GM19452 (cell line): ENCODE data around the gene POLQ.
A peak's percentile ranks its signal among the peaks of the same experiment; 100 is the strongest.
"Not testable (repeated sequence)": the region's sequence is repeated elsewhere in the genome, so short reads cannot be mapped to it uniquely, and the experiment has no call there.

Source experiments
- ATAC-seq: cut with Tn5 transposase; IDR thresholded peaks from one replicate; pipeline ENCODE4 v1.9.1; 2021; ENCODE audit not compliant: unreplicated experiment

Gene POLQ

DNA sequence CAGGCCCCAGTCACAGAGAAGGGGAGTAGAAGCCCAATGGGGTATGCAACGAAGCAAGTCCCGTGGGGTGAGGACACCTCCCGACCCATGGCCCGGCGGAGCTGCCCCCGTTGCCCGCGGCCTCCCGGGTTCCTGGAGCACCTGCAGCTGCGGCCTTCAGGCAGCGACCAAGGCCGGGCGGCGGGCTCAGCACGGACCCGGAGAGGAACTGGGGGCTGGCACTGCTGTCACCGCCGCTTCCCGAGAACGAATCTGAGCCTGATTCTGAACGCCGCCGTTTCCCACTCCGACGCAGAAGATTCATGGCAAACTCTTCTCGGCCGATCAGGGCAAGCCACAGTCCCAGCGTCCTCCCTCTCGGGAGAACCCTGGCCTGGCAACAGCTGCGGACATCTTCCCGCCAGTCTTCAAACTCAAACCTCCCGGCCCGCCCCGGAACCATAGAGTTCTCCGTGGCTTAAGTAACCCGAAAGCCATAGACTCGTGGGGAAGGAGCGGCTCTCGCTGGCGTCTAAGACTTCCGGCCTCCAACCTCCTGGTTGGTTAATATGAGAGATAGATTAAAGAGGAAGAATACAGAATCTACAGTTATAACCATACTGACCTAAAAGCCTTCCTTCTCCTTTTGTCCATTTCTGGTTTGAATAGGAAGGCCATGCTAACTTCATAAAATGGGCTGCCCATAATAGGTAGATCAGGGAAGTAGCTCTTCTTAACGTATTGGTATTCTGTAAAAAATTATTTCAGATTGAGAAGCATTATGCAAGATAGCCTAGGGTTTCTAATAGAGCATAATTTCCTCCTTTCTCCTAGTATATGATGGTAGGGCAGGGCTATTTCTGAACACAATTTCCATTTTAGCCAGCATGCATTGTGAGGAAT lies at the start of gene POLQ:
Gene POLQ (minus strand): TSS at position 415 of the 882 bp plus-strand sequence. CDS start 111 bp downstream, at position 304.
- peak; percentile 81 for ATAC-seq

DNA sequence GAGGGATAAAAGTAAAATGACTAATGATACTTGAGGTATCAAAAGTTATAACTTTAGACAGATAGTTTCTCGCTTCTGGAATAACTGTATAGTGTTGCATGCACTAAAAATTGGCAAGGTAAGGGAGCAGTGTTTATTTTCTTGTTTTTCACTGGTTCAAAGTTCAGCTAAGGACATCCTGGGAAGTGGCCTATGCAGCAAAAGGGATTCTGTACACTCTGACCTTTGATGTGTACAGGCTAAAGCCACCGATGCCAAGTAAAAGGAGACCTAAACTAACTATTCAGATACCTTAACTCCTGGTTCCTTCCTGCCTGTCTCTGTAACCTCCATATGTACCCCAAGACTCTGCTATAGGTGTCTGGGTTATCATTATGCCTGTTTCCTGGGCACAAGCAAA lies 49.1 kb upstream of the POLQ start:
- ATAC-seq: no peak

DNA sequence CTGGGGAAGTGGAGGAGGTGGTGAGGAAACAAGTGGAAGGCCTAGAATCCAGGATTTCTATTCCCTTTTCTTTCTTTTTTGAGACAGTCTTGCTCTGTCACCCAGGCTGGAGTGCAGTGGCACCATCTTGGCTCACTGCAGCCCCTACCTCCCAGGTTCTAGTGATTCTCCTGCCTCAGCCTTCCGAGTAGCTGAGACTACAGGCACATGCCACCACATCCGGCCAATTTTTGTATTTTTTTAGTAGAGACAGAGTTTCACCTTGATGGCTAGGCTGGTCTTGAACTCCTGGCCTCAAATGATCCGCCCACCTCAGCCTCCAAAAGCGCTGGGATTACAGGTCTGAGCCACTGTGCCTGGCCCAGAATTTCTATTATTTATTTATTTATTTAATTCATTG lies 48.0 kb upstream of the POLQ start:
- ATAC-seq: not testable (repeated sequence)

DNA sequence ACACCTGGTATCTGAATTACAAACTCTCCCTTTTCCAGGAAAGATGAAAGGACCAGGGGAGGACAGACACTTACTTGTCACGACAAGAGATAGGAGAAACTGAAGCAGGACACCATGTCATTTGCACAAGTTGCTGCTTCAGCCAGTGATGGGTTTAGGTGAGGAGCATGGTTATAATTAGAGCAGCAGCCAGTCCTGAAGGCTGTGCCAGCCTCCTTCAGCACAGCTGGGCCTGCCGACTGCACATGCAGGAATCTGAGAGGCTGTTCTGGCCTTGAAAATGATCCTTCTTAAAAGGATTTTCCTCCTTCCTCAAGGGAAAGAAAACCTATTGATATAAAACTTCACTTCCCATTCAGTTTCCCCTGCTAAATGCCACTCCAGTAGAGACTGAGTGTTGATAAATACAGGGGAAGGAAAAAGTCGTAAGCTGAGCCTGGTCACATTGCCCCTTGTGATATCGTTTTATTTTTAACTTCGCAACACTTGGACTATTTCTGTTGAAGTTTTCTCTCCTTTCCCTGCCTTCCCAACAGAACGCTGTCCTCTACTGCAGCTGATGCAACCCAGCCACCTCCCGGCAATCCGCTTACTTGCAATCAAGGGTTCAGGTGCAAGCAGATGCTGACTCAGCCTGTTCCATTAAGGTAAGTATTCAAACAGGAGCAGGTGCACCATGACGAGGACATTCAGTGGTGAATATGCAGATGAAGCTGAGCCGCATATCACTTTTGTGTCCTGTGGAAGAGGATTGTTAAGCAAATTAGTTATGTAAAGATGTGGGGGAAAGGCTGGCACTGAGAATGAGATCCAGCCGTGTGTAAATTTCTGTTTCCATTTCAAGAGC lies 47.3 kb upstream of the POLQ start, which contains the start of gene FBXO40:
Gene FBXO40 (plus strand): TSS at position 524 of the 847 bp plus-strand sequence. CDS start 27,197 bp downstream, outside the sequence.
- ATAC-seq: no peak

DNA sequence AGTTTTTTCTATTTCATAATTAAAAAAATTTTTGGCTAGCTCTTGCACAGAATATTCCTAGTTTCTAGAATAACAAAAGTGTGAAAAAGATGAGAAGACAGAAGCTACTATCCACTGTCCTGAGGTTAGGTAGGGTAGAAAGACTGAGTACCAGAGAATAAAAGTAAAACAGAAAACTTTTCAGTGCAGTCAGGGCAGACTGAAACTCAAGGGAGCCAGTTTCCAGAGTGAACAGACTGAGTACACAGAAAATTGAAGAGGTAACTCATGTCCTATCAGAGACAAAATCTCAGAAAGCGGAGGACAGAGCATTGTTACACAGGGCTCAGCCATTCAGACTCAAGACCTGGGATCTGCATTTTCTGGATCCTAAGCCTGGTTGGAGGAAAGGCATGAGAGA lies 38.6 kb upstream of the POLQ start:
- no peak for ATAC-seq

DNA sequence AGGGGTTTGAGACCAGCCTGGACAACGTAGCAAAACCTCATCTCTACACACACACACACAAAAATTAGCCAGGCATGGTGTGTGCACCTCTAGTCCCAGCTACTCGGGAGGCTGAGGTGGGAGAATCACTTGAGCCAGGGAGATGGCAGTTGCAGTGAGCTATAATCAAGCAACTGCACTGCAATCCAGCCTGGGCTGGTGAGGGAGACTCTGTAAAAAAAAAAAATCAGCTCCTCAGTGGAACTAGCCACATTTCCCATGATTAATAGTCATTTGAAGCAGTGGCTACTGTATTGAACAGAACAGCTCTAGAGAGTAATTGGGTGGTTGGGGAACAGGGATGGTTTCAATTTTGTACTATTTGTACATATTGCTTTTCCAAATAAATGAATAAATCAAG lies 35.9 kb upstream of the POLQ start:
- no peak for ATAC-seq

DNA sequence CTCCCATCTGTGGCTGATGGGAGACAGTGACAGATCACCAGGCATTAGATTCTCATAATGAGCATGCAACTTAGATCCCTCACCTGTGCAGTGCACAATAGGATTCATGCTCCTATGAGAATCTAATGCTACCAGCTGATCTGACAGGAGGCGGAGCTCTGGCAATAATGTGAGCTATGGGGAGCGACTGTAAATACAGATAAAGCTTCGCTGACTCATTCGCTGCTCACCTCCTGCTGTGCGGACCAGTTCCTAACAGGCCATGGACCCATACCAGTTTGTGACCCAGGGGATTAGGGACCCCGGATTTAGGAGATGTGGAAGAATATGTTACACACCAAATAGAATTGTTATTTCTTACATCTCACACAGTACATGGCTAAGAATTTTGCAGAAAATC lies 28.7 kb upstream of the POLQ start:
- ATAC-seq: no peak

DNA sequence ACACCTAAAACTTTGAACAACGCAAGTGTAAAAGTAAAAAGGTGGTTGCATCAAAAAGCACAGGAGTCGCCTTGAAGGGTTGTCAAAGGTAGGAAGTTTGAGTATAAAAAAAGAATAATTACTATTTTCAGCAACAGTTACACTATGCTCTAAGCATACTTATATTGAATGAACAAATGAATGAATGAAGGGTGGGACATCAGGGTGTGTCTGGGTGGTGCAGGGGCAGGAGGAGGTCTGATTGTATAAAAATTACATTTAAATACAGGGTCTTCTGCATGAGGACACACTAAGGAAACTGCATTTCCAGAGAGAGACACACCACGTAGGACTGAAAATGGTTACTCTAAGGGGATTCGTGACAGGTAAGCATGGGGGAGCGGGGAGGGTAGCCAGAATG lies 21.9 kb upstream of the POLQ start, which contains the start of gene ARGFX:
Gene ARGFX (plus strand): TSS at position 301 of the 400 bp plus-strand sequence. CDS start 2,765 bp downstream, outside the sequence.
- ATAC-seq: no peak

DNA sequence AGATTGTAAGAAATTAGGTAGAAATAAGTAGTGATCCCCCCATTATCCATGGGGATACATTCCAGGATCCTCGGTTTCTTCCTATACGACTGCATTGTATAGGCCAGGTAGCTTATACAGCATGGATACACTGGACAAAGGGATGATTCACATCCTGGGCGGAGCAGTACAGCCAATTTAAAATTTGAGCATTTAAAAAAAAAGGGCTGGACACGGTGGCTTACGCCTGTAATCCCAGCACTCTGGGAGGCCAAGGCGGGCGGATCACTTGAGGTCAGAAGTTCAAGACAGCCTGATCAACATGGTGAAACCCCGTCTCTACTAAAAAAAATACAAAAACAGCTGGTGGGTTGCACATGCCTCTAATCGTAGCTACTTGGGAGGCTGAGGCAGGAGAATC lies 21.0 kb upstream of the POLQ start:
- ATAC-seq: no peak

DNA sequence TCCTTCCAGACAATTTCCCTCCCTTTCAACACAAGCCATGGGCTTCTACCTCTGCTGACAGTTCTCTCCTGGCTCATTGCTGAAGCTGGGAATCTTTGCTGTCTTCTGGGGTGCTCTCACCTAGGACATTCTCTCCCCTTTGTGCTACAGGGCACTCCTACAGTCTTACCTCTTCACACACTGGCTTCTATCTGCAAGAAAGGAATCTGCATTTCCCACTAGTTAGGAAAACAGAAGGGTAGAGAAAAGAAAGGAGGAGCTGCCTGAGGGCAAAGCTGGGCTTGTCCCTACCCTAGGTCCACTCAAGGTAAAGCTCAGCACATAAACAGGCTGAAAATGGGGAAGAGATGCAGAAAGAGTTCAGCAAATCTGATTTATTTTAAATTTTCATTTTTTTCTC lies 16.4 kb upstream of the POLQ start:
- ATAC-seq: no peak

DNA sequence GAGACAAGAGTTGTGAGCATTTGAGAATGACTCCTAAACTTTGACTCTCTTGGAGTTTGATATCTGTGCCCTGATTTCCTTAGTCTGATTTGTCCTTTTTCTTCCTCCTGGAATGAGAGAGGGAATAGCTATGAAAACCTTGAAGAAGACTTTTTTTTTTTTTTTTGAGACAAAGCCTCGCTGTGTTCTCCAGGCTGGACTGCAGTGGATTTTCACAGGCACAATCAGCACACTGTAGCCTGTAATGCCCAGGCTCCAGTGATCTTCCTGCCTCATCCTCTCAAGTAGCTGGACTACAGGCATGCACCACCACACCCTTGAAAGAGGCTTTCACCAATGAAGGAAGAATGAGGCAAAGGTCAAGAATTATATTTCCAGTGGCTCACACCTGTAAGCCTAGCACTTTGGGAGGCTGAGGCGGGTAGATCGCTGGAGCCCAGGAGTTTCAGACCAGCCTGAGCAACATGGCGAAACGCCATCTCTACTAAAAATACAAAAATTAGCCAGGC lies 11.7 kb upstream of the POLQ start:
- no peak for ATAC-seq

DNA sequence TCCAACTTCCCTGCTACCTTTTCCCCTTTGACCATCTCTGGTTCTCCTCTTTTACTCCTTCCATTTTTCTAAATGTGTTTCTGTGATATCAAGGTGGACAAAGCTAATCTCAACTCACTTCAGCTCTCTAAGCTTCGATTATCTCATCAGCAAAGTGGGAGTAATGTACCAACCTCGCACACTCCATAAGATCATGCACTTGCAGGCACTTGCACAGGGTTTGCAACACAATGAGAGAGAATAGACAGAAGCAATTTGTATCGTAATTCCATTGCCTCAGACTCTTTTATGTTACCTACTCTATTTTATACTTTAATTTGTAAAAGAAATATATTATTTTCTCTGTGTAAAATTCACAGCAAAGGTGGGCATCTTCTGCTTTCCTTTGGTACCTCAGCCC lies 7.0 kb upstream of the POLQ start:
- ATAC-seq: no peak

DNA sequence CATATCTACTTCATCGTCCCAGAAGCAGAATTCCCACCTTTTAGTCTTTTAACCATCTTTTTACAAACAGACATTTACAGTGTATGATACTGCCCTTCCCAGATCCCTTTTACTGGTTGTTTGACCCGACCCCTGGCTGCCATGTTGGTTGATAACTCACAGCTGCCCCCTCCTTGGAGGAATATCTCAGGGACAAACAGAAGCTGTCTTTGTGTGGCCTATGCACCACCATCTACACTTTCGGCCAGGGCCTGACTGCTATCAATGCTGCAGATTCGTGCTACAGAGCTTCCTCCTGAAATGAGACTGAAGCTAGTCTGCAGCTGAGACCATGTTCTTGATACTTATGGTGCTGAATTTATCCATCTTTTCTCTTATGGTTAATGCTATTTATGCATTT lies 6.6 kb upstream of the POLQ start:
- ATAC-seq: no peak

DNA sequence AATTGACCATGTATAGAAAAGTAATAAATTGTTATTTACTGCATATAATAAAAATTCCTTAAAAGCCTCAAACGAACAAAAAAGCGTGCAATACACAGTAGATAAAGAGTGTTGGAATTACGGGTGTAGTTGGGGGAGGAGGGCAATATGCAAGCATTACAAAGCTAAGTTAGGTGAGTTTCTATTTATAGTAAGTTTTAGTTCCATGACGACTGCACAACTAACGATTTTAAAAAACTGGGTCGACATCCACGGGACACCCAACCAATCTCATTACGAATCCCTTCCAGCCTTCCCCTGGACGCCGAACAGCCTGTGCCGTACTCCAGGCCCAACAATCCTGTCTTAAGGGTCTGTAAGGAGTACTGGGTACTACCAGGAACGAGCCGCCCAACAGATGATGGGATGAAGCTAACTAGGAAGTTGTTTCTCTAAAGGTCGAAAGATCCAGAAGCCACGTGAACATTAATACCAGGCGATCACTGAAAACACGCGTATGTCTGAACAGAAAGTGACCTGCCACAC lies 677 bp downstream of the POLQ start:
- no peak for ATAC-seq

DNA sequence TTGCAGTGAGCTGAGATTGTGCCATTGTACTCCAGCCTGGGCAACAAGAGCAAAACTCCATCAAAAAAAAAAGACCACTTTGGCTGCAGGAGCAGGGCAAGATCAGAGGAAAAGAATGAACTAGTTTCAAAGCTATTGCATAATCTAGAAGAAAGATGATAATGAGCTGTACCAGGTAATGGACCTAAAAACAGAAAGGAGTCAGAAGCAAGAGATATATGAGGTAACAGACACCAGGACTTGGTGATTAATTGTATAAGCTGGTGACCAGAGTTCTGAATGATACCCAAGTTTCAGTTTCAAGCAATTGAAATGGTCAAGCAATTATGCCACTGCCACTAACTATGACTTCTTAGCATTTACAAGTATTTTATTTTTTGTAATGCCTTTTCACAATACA lies 2.9 kb downstream of the POLQ start:
- ATAC-seq: no peak

DNA sequence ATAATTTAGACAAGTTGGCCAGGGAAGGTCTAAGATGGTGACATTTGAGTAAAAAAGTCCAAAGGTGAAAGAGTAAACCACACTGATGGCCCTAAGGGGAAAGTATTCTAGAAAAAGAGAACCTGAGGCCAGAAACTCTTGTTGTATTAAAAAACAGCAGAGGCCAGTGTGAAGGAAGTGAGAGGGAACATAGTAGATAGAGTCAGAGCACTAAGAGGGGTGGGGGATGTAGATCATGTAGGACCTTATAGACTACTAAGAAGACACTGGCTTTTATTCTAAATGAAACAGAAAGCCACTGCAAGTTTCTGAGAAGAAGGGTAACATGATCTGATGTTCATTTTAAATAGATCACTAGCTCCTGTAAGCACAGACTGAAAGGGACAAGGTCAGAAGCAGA lies 14.5 kb downstream of the POLQ start:
- ATAC-seq: no peak

DNA sequence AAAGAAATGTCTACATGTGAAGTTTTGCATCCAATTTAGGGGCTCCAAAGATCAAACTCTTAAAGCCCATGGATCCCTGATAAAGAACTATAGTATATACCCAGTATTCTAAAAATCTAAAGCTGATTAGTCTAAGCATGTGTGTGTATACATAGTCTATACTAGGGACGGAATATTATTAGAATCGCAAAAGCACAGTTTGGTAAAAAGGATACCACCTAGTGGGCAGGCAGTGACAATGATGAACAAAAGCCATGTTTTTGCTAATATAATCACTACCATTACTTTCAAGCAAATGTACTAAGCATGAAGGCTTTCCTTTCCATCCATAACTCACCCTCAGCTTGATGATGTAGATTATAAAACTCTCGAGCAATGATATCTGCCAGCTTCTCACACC lies 16.5 kb downstream of the POLQ start:
- ATAC-seq: no peak

DNA sequence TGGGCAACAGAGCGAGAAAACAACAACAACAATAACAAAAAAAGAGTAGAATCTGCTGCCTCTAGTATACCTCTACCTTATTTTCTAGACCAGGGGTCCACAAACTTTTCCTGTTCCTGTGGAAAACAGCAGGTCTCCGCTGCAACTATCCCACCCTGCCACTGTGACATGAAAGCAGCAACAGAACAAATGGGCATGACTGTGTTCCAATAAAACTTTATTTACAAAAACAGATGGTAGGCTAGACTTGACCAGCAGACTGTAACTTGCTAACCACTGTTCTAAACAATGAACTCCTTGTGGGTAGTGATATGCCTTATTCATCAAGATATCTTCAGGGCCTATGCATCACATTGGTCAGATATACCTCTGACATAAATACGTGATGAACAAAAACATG lies 25.3 kb downstream of the POLQ start:
- no peak for ATAC-seq

DNA sequence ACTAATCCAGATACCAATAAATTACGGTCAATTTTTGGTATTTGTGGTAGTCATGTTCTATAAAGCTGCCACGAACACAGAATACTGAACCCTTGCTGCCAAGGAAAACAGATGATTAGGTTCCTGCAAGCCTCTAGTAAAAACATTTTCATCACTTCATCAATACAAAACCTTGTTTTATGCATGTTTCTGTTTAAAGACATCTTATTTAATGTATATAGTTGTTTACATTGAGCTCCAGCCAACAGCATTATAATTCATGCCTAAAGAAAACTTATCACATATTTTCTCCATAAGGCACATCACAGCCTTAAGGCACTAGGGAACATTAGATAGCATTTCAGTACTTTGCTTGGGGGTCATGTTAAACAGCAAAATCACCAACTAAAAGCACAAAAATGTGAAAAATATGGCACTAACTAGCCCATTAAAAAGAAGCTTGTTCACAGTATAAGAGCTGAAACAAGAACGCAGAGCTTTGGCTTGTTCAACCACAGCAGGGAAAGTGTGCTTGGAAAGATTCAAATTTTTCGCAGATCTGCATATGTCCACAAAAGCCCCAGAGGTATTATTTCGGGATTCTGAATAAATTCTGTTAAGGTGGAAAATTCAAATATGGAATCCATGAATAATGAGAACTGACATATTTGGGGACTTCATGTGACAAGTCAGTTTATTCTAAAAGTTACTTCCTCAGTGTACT lies 27.7 kb downstream of the POLQ start:
- no peak for ATAC-seq

DNA sequence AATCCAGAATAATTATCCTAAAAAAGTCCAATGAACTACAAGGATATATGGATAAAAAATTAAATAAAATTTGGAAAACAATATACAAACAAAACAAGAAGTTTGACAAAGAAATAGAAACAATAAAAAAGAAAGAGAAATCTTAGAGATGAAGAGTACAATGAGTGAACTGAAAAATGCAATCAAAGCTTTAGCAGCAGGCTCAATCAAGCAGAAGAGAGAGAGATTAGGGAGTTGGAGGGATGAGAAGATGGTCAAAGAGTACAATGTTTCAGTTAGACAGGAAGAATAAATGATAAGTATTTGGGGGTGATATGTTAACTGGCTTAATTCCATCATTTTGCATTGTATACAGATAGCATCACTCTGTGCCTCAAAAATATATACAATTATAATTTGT lies 29.9 kb downstream of the POLQ start:
- no peak for ATAC-seq

DNA sequence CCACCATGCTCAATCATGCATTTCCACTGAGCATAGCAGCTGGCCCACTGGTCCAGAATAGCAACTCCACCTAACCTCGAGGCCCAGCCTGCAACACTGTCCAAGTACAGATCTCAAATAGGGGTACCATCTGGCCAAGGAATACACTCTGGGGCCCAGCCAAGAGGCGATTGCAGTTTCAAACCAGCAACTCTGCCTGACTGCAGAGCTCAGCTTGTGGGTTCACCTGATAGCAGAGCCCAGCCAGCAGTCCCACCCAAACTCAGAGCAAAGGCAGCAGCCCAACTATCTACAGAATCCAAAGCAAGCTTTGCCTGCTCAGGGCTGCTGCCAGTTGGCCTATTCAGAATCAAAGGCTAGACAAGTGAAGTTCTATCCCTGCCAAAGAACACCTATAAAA lies 30.5 kb downstream of the POLQ start:
- no peak for ATAC-seq
